K562 (cell line): ENCODE results near the gene MYL4. TPM values are rescaled to one million over a fixed set of nuclear protein-coding genes. Genes with fewer than 3 reads are reported as not detected.

ENCODE experiments used
- ATF7 ChIP-seq: fragments of 450-650 bp; IDR thresholded peaks from 2 replicates; pipeline ENCODE4 v1.7.1; 2014; ENCODE audit warnings: mild to moderate bottlenecking, moderate library complexity
- BDP1 ChIP-seq: IDR thresholded peaks from 3 replicates; pipeline ENCODE4 v1.6.1; 2011; ENCODE audit not compliant: insufficient read length, insufficient read depth
- C11orf30 ChIP-seq: fragments of 450-650 bp; IDR thresholded peaks from 2 replicates; pipeline ENCODE4 v1.6.1; 2016; ENCODE audit warnings: low read depth, mild to moderate bottlenecking
- MAFG ChIP-seq: fragments of 450-650 bp; conservative IDR thresholded peaks from 2 replicates; pipeline ENCODE4 v1.6.1; 2016; ENCODE audit warnings: missing genetic modification characterization, missing compliant biosample characterization
- MAFK ChIP-seq: IDR thresholded peaks from 2 replicates; pipeline ENCODE4 v1.6.1; 2011; ENCODE audit warnings: low read length, improper control_type of control experiment
- NFE2 ChIP-seq: IDR thresholded peaks from 2 replicates; pipeline ENCODE4 v1.6.1; 2014; ENCODE audit warnings: antibody characterized with exemption, low read depth
- ZNF316 ChIP-seq: fragments of 450-650 bp; IDR thresholded peaks from 2 replicates; pipeline ENCODE4 v1.6.1; 2016
- ZNF583 ChIP-seq: fragments of 250-450 bp; sonication (Bioruptor Pico); IDR thresholded peaks from 2 replicates; pipeline ENCODE4 v1.4.0; 2020
- polyA plus RNA-seq, 8 experiments: library from polyadenylated mRNA; depleted of rRNA in 4 of 8; stranded (reverse) in 5 of 8; unstranded in 3 of 8; fragments of >200 nt; fragmentation: Nextera tagmentation in 2 of 8; fragmentation: Illumina TruSeq in 1 of 8; extraction: Ambion mirVana in 2 of 8; extraction: Trizol in 1 of 8; gene quantifications; 2 replicates each; pipeline versions ENCODE4 v1.2.1 to v1.2.3, GENCODE V29; 2011 to 2014; ENCODE audit warnings: inconsistent platforms in 1 of 8, missing spikeins in 1 of 8
- total RNA-seq, 7 experiments: library from RNA; depleted of rRNA in 6 of 7; stranded (reverse); fragments of >200 nt in 6 of 7; fragmentation: Illumina TruSeq in 2 of 7; extraction: Trizol in 2 of 7; gene quantifications; 2 replicates each; pipeline versions ENCODE4 v1.2.1 to v1.2.3, GENCODE V29; 2011 to 2021; ENCODE audit warnings: low replicate concordance in 1 of 7
- TF ChIP-seq, protein P1 (sequence below): fragments of 450-650 bp; IDR thresholded peaks from 2 replicates; pipeline ENCODE4 v1.6.1; 2017; ENCODE audit warnings: antibody characterized with exemption
- TF ChIP-seq, protein P2 (sequence below), 2 experiments: fragments of 450-650 bp in 1 of 2; sonication (generic) in 1 of 2; formaldehyde crosslinking in 1 of 2; IDR thresholded peaks; 2 replicates each; pipeline versions ENCODE4 v1.7.1 to v1.9.0; 2016 to 2022; ENCODE audit warnings: inconsistent platforms in 1 of 2, mild to moderate bottlenecking in 1 of 2, missing genetic modification reagents in 1 of 2
- TF ChIP-seq, protein P3 (sequence below), 2 experiments: fragments of 450-650 bp in 1 of 2; sonication (generic) in 1 of 2; formaldehyde crosslinking in 1 of 2; IDR thresholded peaks in 1 of 2; conservative IDR thresholded peaks in 1 of 2; 2 replicates each; pipeline versions ENCODE4 v1.6.1 to v1.8.1; 2016 to 2023; ENCODE audit warnings: mild to moderate bottlenecking in 2 of 2, moderate library complexity in 2 of 2, inconsistent platforms in 1 of 2, missing genetic modification reagents in 1 of 2
- TF ChIP-seq, protein P4 (sequence below): fragments of 450-650 bp; IDR thresholded peaks from 2 replicates; pipeline ENCODE4 v1.6.1; 2016

Gene MYL4
- total and polyA plus RNA-seq, 9 of the 15 experiments (the other 6 are each of a cell fraction or from before 2014, with no cell fraction given) = 117 to 423 (median 221) TPM

DNA sequence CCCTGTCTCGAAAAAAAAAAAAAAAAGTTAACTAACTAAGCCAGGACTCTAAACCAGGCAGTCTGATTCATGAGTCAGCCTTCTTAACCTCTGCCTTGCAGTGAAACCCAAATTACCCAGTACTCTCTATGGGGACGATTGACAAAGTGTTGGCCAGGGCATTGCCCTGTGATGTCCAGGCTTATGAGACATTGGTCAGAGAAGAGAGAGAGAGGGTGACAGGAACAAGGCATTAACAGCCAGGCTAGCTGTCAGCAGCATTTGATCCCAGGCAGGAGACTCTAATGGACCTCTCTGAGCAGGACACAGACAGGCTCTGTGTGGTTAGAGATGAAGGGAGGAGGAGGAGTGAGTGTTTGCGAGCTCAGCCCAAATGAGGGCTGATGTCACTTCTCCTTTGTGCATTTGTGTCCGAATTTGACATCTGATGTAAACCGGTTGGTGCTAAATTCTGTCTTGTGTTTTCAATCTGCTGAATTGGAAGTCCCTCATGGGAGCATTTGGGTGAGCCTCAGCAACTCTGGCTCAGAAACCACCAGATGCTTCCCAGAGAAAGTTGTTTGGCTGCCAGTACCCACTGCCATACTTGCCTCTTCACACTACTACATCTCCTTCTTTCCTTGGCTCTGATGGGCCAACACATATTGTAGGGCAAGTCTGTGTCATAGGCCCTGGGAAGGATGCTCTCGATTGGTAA, 4.3 kb upstream of the MYL4 start (continued):
- TF ChIP-seq ATF7 (peak; percentile 28; the same call in 1 of the 2 replicates), NFE2 (peak; percentile 35; the same call in 1 of the 2 replicates), BDP1 (no peak), C11orf30 (peak; percentile 70), ZNF583 (CRISPR knock-in tag) (peak; percentile 78; the same call in 1 of the 2 replicates), ZNF316 (peak; percentile 75), MAFK (peak; percentile 20; the same call in 1 of the 2 replicates), MAFG (peak; percentile 32; the same call in 1 of the 2 replicates)
- TF ChIP-seq, protein P1, sequence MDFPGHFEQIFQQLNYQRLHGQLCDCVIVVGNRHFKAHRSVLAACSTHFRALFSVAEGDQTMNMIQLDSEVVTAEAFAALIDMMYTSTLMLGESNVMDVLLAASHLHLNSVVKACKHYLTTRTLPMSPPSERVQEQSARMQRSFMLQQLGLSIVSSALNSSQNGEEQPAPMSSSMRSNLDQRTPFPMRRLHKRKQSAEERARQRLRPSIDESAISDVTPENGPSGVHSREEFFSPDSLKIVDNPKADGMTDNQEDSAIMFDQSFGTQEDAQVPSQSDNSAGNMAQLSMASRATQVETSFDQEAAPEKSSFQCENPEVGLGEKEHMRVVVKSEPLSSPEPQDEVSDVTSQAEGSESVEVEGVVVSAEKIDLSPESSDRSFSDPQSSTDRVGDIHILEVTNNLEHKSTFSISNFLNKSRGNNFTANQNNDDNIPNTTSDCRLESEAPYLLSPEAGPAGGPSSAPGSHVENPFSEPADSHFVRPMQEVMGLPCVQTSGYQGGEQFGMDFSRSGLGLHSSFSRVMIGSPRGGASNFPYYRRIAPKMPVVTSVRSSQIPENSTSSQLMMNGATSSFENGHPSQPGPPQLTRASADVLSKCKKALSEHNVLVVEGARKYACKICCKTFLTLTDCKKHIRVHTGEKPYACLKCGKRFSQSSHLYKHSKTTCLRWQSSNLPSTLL = no peak
- TF ChIP-seq, protein P2, sequence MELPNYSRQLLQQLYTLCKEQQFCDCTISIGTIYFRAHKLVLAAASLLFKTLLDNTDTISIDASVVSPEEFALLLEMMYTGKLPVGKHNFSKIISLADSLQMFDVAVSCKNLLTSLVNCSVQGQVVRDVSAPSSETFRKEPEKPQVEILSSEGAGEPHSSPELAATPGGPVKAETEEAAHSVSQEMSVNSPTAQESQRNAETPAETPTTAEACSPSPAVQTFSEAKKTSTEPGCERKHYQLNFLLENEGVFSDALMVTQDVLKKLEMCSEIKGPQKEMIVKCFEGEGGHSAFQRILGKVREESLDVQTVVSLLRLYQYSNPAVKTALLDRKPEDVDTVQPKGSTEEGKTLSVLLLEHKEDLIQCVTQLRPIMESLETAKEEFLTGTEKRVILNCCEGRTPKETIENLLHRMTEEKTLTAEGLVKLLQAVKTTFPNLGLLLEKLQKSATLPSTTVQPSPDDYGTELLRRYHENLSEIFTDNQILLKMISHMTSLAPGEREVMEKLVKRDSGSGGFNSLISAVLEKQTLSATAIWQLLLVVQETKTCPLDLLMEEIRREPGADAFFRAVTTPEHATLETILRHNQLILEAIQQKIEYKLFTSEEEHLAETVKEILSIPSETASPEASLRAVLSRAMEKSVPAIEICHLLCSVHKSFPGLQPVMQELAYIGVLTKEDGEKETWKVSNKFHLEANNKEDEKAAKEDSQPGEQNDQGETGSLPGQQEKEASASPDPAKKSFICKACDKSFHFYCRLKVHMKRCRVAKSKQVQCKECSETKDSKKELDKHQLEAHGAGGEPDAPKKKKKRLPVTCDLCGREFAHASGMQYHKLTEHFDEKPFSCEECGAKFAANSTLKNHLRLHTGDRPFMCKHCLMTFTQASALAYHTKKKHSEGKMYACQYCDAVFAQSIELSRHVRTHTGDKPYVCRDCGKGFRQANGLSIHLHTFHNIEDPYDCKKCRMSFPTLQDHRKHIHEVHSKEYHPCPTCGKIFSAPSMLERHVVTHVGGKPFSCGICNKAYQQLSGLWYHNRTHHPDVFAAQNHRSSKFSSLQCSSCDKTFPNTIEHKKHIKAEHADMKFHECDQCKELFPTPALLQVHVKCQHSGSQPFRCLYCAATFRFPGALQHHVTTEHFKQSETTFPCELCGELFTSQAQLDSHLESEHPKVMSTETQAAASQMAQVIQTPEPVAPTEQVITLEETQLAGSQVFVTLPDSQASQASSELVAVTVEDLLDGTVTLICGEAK (IDR thresholded peaks at IDR 0.05) = peak; percentile 2; the same call in 1 of the 2 replicates
- TF ChIP-seq, protein P2 (CRISPR knock-in tag; IDR thresholded peaks at IDR 0.05) = no peak
- TF ChIP-seq, protein P3, sequence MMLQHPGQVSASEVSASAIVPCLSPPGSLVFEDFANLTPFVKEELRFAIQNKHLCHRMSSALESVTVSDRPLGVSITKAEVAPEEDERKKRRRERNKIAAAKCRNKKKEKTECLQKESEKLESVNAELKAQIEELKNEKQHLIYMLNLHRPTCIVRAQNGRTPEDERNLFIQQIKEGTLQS (IDR thresholded peaks at IDR 0.05) = peak; percentile 48
- TF ChIP-seq, protein P3 (CRISPR knock-in tag; conservative IDR thresholded peaks at IDR 0.05) = no peak
- TF ChIP-seq, protein P4, sequence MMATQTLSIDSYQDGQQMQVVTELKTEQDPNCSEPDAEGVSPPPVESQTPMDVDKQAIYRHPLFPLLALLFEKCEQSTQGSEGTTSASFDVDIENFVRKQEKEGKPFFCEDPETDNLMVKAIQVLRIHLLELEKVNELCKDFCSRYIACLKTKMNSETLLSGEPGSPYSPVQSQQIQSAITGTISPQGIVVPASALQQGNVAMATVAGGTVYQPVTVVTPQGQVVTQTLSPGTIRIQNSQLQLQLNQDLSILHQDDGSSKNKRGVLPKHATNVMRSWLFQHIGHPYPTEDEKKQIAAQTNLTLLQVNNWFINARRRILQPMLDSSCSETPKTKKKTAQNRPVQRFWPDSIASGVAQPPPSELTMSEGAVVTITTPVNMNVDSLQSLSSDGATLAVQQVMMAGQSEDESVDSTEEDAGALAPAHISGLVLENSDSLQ = peak; percentile 51
